Mesodermal cell (in vitro differentiated cells): ENCODE measurements around the gene LARP6.
A peak's percentile ranks its signal among the peaks of the same experiment; 100 is the strongest.

Experiments
- H3K27ac ChIP-seq: 2 replicates; pipeline ENCODE4 v1.7.0; 2013; ENCODE audit warnings: mild to moderate bottlenecking, low read depth, low read length, moderate library complexity; ENCODE audit not compliant: severe bottlenecking
- H3K36me3 ChIP-seq: 2 replicates; pipeline ENCODE4 v1.7.1; 2013; ENCODE audit warnings: mild to moderate bottlenecking, low read length, moderate library complexity; ENCODE audit not compliant: control insufficient read depth, insufficient read depth
- H3K4me1 ChIP-seq: one replicate; pipeline ENCODE4 v1.7.1; 2013; ENCODE audit warnings: mild to moderate bottlenecking, low read length; ENCODE audit not compliant: insufficient read depth, control insufficient read depth, poor library complexity, severe bottlenecking
- H3K4me3 ChIP-seq: 2 replicates; pipeline ENCODE4 v1.7.0; 2013; ENCODE audit warnings: low read length, control low read depth, mild to moderate bottlenecking; ENCODE audit not compliant: insufficient read depth, poor library complexity, severe bottlenecking; ENCODE audit errors: extremely low read depth
- H3K9me3 ChIP-seq: 2 replicates; pipeline ENCODE4 v1.7.1; 2013; ENCODE audit warnings: mild to moderate bottlenecking, low read length, moderate library complexity; ENCODE audit not compliant: control insufficient read depth
- WGBS, 2 experiments: methylation state at CpG; one replicate each; pipeline ENCODE4 v1.1.5; 2013; ENCODE audit warnings: missing lambda C conversion rate in 2 of 2; ENCODE audit not compliant: insufficient coverage in 2 of 2; 5-methylcytosine and 5-hydroxymethylcytosine counted together

LARP6 gene

GRCh38 chr15:70845602-70846360, 8.2 kb downstream of the LARP6 start:
- WGBS, 2 experiments = 100% methylated on average over 3 to 6 of the region's 6 CpGs
- Histone ChIP-seq H3K4me3 (no peak overlapping the region), H3K27ac (no peak overlapping the region), H3K9me3 (no peaks in the 10 kb centered on the region), H3K4me1 (no peaks in the 10 kb centered on the region), H3K36me3 (peaks cover 19% of the 10 kb centered on the region)

DNA sequence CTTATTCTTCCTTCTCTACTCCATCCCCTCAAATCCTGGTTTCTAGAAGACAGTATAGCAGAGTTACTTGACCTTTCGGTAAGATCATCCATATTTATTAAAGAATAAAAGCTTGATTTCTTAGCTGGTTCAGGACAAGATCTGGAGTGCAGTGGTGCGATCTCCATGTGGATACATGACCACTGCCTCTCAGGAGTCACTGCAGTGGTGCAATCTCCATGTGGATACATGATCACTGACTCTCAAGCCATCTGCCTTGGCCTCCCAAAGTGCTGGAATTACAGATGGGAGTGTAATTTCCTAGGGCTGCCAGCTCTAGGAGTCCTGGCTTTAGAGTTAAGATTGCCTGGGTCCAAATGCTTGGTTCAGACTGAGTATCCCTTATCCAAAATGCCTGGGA, 16.5 kb downstream of the LARP6 start:
- H3K27ac ChIP-seq = no peak overlapping the region
- WGBS, 2 experiments = 100% methylated on average over 1 of the region's 2 CpGs; no CpG with 5 or more reads in 1 of the 2 experiments
- no peak overlapping the region for H3K4me3 ChIP-seq
- H3K4me1 ChIP-seq = peaks cover 9% of the 10 kb centered on the region
- peaks cover 44% of the 10 kb centered on the region for H3K36me3 ChIP-seq
- no peaks in the 10 kb centered on the region for H3K9me3 ChIP-seq

GRCh38 chr15:70835841-70836240, 18.1 kb downstream of the LARP6 start:
- peaks cover 9% of the 10 kb centered on the region for H3K4me1 ChIP-seq
- no peaks in the 10 kb centered on the region for H3K9me3 ChIP-seq
- peaks cover 51% of the 10 kb centered on the region for H3K36me3 ChIP-seq
- no peak overlapping the region for H3K27ac ChIP-seq
- no peak overlapping the region for H3K4me3 ChIP-seq
- WGBS, 2 experiments = 100% methylated on average over 1 to 2 of the region's 3 CpGs

- H3K4me1 ChIP-seq = peaks cover 9% of the 10 kb centered on the region
- H3K27ac ChIP-seq = no peak overlapping the region
- H3K36me3 ChIP-seq = peaks cover 51% of the 10 kb centered on the region
- H3K9me3 ChIP-seq = no peaks in the 10 kb centered on the region
- H3K4me3 ChIP-seq = no peak overlapping the region
- 96 to 97% methylated on average over 5 to 6 of the region's 6 CpGs for WGBS, 2 experiments
Measured at GRCh38 chr15:70835415-70835814, 18.5 kb downstream of the LARP6 start.

DNA sequence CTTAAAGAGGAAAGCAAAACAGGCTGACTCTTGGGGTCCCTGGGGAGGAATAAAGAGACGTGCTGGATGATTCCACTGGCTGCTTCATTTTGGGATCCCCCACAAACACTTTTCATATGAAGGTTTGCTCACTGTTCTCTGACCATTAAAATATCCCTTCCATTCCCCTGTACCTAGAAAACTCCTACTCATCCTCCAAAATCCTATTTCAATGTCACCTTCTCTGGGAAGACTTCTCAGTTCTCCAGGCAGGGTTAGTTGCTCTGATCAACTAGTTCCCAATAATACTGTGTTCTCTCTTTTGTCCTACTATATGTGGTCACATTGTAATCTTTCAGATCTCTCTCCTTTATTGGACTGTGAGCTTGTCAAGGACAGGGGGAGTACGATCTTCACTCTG, 19.0 kb downstream of the LARP6 start:
- Histone ChIP-seq H3K9me3 (no peaks in the 10 kb centered on the region), H3K4me3 (no peak overlapping the region), H3K4me1 (peaks cover 9% of the 10 kb centered on the region), H3K27ac (no peak overlapping the region), H3K36me3 (peaks cover 51% of the 10 kb centered on the region)
- WGBS, 2 experiments = 100% methylated on average over 1 of the region's 2 CpGs

- Histone ChIP-seq H3K4me3 (no peak overlapping the region), H3K27ac (peak overlapping the region; percentile 17), H3K36me3 (peaks cover 51% of the 10 kb centered on the region), H3K9me3 (no peaks in the 10 kb centered on the region), H3K4me1 (peaks cover 9% of the 10 kb centered on the region)
- 74 to 87% methylated on average over 6 to 9 of the region's 9 CpGs for WGBS, 2 experiments
Measured at GRCh38 chr15:70833861-70834765, 19.8 kb downstream of the LARP6 start.

DNA sequence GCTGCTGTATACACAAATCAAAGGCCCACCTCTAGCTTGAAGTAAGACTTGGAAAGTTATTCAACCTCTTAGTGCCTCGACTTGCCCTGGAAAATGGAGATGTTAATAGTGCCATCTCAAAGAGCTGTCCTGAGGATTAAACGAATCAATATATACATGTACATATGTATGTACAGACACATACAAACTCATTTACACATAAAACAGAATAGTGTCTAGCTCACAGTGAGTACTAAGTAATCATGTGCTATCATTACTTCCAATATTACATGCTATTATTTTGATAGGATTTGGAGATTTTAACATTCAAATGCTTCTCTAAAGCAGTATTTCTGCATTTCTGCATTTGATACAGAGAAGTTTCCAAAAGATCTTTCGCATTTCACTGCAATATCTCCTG, 20.5 kb downstream of the LARP6 start:
- Histone ChIP-seq H3K4me3 (no peak overlapping the region), H3K36me3 (peaks cover 51% of the 10 kb centered on the region), H3K9me3 (no peaks in the 10 kb centered on the region), H3K4me1 (peaks cover 9% of the 10 kb centered on the region), H3K27ac (no peak overlapping the region)
- WGBS, 2 experiments = no CpG with 5 or more reads among the region's 3 CpGs

DNA sequence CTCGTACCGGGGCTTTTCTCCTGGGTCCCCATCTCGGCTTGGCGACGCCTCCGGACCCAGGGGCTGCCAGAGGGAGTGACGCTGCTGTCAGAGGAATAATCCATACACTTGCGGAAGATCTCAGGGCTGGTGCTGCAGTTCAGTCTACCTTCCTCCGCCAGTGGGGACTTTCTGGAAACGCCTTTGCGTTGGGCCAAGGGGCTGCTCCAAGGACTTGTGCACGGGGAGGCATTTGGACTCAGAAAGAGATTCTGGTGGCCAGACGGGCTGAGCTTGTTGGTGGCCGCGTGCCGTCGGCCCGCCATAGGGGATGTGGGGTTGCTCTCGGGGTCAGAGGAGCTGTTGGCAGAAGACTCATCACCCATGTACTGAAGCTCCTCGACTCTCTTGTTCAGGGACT, 21.8 kb downstream of the LARP6 start:
- 95 to 98% methylated on average over 19 to 20 of the region's 20 CpGs for WGBS, 2 experiments
- Histone ChIP-seq H3K4me3 (no peak overlapping the region), H3K27ac (no peak overlapping the region), H3K36me3 (peaks cover 50% of the 10 kb centered on the region), H3K4me1 (peaks cover 9% of the 10 kb centered on the region), H3K9me3 (no peaks in the 10 kb centered on the region)

DNA sequence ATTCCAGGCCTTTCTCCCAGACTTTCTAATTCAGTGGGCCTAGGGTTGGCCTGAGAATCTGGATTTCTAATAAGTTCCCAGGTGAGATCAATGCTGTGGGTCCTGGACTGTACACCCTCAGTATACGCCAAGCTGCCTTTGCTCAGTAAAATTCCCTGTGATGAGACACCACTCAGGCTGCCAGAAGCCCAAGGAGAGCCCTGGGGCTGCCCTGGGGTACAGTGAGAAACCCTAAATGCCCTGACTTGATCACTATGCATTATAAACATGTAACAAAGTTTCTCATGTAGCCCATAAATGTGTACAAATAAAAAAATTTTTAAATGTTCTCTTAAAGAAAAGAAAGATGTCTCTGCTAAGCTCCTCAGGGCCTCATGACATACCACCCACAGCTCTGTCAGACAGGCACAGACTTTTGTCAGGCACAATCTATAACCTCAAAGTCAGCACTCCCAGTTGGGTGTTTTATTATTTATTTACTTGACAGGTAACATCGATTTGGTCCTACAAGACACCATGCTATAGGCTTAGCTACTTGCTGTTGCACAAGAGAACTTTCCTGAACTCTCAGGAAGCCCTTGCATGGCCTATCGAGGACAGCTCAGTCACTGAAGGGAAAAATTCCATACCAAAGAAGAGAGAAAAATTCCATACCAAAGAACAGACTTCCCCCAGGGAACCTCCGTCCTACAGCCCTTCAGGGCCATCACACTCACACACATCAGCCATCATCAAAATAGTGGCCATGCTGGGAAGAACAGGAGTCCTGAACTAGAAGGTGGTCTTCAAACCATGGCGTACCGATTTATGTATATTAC, 22.7 kb downstream of the LARP6 start:
- Histone ChIP-seq H3K9me3 (no peaks in the 10 kb centered on the region), H3K4me1 (peaks cover 15% of the 10 kb centered on the region), H3K36me3 (peaks cover 43% of the 10 kb centered on the region), H3K27ac (no peak overlapping the region), H3K4me3 (no peak overlapping the region)
- WGBS, 2 experiments = 94 to 100% methylated on average over 1 to 3 of the region's 6 CpGs

DNA sequence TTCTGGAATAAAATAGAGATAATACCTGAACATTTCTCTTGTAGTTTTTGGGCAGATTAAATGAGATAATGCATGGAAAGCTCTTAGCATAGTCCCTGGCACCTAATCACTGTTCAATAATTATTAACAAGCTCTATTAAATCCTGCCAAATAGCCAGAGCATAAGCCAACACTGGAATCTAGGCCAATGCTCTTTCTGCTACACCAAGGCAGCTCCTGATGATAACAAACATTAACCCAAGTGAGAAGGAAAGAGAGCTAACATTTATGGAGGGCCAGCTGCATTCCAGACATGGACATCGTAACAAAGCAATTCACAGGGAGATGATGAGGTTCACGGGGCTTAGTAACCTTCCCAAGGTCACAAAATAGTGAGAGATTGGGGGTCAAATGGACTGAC, 23.3 kb downstream of the LARP6 start:
- Histone ChIP-seq H3K4me3 (no peak overlapping the region), H3K4me1 (peaks cover 16% of the 10 kb centered on the region), H3K27ac (no peak overlapping the region), H3K36me3 (peaks cover 36% of the 10 kb centered on the region), H3K9me3 (no peaks in the 10 kb centered on the region)
- 53 to 81% methylated on average over 2 of the region's 2 CpGs for WGBS, 2 experiments
